Measurements from ENCODE around the gene PFKFB3.
"Not testable (repeated sequence)": the region's sequence is repeated elsewhere in the genome, so short reads cannot be mapped to it uniquely, and the experiment has no call there.

Gene PFKFB3

DNA sequence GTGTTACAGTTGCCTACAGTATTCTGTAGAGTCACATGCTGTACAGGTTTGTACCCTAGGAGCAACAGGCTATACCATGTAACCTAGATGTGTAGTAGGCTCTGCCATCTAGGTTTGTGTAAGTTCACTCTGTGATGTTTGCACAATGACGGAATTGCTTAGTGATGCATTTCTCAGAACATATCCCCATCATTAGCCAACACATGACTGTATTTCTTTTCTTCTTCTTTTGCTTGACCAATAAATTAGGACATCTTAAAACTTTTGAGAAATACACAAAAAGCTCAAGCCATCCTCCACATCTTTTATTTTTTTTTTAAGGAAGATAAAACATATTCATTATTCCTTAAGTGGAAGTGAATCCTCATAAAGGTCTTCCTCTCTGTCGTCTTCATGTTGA lies 5.4 kb upstream of the PFKFB3 start:
- DNase-seq: no peak
- in situ Hi-C loops (cut with HindIII; ENCODE audit: low pct_ligation_motif_present, low pct_unique_long_range_greater_than_20kb, low sequenced_read_pairs): no loop called here

DNA sequence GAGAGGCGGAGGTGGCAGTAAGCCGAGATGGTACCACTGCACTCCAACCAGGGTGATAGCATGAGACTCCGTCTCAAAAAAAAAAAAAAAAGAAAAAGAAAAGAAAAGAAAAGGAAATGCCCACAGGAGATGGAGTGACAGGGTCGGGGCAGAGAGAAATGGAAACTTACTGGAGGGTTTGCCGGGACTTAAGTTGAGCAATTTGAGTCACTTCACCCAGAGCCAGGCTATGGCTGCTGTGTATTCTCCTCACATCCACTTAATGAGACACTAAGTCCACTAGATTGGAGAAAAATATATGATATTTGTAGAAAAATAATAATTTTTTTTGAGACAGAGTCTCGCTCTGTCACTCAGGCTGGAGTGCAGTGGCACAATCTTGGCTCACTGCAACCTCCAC lies 4.6 kb upstream of the PFKFB3 start:
- DNase-seq: no peak
- in situ Hi-C loops (cut with HindIII; ENCODE audit: low pct_ligation_motif_present, low pct_unique_long_range_greater_than_20kb, low sequenced_read_pairs): no loop called here

DNA sequence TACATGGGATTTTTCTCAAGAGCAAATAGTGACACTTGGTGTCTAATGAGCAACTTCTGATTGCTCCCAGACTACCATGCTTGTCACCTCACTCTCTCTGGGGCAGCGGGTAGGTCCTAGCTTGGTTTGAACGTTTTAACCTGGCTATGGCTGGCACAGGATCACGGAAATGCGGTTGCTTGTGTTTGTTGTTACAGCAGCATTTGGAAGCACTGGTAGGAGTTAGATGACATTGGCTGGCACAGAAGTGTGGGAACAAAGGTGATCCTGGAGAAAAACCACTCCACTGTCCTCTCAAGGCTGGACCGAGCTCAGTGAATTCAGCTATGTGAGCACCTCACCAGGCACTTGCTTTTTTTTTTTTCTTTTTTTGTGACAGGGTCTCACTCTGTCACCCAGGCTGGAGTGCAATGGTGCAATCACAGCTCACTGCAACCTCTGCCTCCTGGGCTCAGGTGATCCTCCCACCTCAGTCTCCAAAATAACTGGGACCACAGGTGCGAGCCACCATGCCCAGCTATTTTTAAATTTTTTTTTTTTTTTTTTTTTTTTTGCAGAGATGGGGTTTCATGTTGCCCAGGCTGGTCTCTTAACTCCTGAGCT lies 3.5 kb upstream of the PFKFB3 start:
- in situ Hi-C loops (cut with HindIII; ENCODE audit: low pct_ligation_motif_present, low pct_unique_long_range_greater_than_20kb, low sequenced_read_pairs): no loop called here
- no peak for DNase-seq

DNA sequence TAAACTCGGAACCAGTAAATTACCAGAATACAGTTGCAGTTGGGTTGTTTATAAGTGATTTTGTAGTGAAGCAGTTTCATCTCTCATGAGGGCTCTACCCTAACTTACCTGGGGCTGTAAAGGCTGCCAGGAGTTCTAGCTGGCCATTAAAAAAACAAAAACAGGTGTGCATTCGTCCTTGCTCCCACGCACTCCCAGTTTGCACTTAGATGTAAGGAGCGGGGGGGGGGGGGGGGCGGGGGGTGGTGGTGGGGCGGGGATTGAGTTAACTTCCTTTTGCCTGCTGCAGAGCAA lies 2.3 kb upstream of the PFKFB3 start:
- no peak for DNase-seq
- in situ Hi-C loops (cut with HindIII; ENCODE audit: low pct_ligation_motif_present, low pct_unique_long_range_greater_than_20kb, low sequenced_read_pairs): no loop called here

DNA sequence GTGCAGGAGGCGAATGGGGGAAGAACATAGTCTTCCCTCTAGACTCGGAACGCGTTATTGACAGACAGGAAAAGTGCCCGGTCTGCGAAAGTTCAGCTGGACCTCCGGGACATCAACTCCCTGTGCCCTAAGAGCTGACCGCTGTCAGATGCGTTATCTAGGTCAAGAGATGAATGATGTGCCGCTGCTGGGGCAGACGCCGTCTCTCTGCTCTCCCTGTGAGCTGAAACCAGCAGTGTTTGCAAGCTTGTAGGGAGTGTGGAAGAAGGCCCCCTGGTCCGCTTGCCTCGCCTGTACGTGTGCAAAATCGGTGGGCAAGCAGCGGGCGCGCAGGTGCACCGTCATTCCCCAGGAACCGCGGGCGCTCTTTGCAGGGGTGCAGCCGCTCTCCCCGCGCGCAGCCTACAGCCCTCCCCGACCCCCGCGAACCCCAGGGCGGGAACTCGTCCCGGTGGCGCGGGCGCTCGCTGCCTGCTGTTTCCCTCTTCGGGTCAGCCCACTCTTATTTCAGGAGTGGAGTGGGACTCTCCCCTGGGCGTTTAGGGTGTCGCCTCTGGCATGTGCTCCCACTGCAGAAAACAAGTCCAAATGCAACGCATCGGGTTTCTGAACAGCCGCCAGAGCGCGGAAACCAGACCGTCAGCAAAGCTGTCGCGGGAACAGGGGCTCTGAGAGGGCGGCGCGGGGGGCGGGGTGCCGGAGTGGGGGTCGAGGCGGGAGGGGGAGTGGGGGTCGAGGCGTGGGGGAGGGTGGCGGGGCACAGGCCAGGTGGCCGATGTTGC lies 1.8 kb upstream of the PFKFB3 start:
- in situ Hi-C loops (cut with HindIII; ENCODE audit: low pct_ligation_motif_present, low pct_unique_long_range_greater_than_20kb, low sequenced_read_pairs): no loop called here
- DNase-seq: peak; percentile 22

DNA sequence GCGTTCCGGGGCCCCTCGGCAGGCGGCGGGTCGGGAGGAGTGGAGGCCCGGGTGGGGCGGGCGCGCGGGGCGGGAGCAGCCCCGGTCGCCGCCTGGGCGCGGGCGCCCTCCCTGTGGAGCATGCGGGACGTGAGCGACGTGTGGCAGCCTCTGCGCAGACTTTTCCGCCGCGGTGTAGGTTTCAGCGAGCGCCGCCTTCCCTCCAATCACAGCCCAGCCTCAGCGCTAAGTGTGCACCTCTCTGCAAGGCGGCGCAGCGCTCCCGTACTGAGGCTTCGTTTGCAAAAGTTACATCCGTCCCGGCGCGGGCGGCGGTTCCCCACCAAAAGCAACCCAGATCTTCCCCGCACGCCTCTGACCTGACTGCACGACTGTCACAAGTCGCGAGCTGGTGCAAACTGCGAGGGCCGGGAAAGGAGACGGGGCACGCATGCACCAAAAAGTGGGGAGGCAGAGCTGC lies 1.2 kb upstream of the PFKFB3 start:
- DNase-seq: peak; percentile 60
- in situ Hi-C loops (cut with HindIII; ENCODE audit: low pct_ligation_motif_present, low pct_unique_long_range_greater_than_20kb, low sequenced_read_pairs): no loop called here

DNA sequence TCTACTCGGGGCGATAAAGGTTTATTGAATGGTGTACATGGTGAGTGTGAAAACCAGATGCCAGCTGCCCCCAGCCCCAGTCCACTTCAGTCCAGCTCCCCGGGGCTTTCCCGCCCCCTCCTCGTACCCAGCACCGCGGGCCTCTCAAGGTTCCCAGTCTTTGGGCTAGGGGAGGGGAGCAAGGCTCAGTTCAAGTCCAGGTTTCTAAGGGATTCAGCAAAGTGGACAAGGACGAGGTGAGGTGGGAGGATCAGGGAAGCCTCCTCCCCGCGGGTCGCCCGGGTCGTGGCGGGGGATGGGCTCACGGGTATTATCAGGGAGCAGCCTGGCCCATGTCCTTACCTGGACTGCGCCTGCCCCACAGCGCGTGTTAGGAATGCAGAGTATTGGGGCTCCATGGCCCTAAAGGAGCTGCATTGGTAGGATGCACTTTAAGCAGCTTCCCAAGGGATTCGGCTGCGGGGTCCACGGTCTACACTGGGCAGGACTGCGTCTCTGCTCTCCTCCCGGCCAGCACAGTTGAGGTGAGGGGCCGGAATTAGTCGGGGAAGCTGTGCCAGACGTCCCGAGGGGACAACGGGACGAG lies 541 bp upstream of the PFKFB3 start:
- in situ Hi-C loops (cut with HindIII; ENCODE audit: low pct_ligation_motif_present, low pct_unique_long_range_greater_than_20kb, low sequenced_read_pairs): no loop called here
- no peak for DNase-seq

DNA sequence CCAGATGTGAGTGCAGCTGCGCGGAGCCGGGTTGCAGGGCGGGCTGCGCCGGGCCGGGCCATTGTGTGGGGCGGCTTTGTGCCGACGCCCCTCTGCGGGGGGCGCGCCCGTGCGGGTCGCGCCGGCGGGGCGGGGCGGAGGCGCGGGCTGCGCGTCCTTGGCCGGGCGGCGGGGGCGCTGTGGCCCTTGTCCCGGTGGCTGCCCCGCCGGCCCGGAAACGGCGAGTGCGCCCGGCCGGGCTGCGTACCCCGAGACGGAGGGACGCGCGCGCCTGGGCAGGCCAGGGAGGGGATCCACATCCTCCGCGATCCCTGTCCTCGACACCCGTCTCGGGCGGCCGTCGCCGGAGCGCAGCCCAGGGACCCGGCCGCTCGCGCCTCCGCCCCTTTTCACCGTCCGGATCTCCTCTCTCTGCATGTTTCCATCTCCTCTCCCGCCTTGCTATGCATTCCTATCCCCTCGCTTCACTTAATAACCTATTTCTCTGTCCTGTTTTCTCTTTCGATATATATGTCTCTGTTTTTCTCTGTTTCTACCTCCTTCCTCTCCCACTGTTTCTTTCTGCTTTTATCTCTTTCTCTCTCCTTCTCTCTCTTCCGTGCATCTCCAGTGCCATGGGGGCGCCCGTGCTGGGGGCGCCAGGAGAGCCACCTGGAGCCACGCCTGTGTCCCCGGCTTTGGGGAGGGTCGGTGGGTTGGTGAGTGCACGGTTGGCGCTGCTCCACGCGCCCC lies 765 bp downstream of the PFKFB3 start:
- in situ Hi-C loops (cut with HindIII; ENCODE audit: low pct_ligation_motif_present, low pct_unique_long_range_greater_than_20kb, low sequenced_read_pairs): no loop called here
- peak; percentile 53 for DNase-seq

DNA sequence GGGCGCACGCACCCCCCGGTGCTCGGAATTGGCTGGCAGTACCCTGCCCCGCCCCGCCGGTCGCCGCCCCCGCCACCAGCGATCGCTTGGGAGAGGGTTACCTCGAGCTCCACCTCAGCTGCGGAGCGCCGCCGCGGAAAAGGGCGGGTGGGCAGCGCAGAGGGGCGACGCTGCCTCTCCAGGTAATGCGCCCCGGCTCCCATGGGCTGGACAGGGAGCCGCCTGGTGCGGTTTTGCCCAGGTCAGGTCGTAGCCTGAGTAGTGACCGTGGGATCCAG lies 1.3 kb downstream of the PFKFB3 start:
- in situ Hi-C loops (cut with HindIII; ENCODE audit: low pct_ligation_motif_present, low pct_unique_long_range_greater_than_20kb, low sequenced_read_pairs): no loop called here
- peak; percentile 24 for DNase-seq

DNA sequence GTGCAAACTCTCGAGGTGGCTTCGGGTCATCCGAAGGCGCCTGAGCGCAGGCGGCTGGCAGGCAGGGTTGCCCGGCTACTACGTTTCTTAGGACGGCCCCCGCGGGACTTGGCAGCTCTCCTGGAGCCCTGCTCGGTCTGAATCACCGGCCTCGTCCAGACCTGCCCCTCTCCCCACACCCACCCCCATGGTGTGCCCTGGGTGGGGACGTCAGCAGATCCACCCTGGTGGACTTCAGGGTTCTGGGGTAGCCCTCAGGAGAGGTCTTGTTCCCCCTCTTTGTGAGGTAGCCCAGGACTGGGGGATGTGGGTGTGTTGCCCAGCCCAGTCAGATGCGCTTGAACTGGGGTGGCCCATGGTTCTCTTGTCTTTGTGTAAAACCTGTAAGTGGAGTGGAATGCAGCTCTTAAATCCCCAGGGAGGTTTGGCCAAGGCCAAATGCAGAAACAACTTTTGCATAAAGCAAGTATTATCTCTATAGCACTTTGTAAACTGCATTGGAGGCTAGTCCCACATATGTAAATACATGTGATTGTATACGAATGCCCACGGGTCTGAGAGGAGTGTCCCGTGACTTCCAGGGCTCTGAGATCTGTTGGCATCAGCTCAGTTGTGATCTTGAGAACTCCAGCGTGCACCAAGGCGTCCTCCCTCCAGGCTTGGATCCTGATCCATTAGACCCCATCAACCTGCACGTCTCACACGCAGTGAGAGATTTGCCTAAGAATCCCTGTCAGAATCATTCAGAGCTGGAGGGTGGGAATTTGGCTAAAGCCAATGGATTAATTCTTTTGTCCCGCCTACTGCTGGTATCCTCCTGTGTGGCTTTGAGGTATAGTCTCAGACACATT lies 1.8 kb downstream of the PFKFB3 start:
- peak; percentile 53 for DNase-seq
- in situ Hi-C loops (cut with HindIII; ENCODE audit: low pct_ligation_motif_present, low pct_unique_long_range_greater_than_20kb, low sequenced_read_pairs): no loop called here

DNA sequence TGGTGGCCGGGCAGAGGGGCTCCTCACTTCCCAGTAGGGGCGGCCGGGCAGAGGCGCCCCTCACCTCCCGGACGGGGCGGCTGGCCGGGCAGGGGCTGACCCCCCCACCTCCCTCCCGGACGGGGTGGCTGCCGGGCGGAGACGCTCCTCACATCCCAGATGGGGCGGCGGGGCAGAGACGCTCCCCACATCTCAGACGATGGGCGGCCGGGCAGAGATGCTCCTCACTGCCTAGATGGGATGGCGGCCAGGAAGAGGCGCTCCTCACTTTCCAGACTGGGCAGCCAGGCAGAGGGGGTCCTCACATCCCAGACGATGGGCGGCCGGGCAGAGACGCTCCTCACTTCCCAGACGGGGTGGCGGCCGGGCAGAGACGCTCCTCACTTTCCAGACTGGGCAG lies 3.8 kb downstream of the PFKFB3 start:
- DNase-seq; in situ Hi-C loops (cut with HindIII; ENCODE audit: low pct_ligation_motif_present, low pct_unique_long_range_greater_than_20kb, low sequenced_read_pairs): not testable (repeated sequence)

DNA sequence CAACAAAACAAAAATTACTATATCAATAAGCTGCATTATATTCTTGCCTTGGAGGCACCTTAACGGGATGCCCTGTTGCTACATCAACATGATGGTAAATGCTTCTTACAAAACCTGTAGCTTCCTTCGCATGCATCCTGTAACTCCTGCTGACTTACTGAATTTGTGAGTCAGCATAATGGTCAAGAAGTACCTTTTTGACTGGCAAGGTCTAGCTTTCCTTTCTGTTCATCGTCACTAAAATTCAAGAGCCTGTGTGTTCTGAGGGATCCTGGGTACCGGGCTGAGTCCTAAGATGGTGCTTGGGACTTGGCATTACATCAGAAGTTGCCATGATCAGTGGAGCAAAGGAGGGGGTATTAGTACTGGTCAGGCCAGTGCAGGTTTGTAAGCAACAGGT lies 4.9 kb downstream of the PFKFB3 start:
- DNase-seq: no peak
- in situ Hi-C loops (cut with HindIII; ENCODE audit: low pct_ligation_motif_present, low pct_unique_long_range_greater_than_20kb, low sequenced_read_pairs): no loop called here

DNA sequence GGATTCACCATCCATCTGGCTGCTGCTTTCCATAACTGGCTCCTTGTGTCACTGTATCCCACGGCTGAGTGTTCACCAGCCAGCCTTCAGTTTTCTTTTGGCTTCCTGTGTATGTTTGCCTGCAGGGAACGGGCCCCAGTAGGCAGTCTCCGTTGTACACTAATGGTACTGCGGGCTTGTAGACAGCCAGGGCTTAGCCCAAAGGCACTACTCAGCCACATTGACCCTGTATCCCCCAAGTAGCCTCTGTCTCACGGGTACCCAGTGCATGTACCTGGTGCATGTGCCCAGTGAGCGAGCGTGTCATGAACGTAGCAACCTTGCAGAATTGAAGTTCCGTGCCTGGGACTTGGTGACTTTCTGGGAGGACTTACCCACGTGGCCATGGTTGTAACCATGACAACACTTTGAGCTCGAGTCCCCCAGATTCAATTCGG lies 6.1 kb downstream of the PFKFB3 start:
- in situ Hi-C loops (cut with HindIII; ENCODE audit: low pct_ligation_motif_present, low pct_unique_long_range_greater_than_20kb, low sequenced_read_pairs): no loop called here
- DNase-seq: no peak

DNA sequence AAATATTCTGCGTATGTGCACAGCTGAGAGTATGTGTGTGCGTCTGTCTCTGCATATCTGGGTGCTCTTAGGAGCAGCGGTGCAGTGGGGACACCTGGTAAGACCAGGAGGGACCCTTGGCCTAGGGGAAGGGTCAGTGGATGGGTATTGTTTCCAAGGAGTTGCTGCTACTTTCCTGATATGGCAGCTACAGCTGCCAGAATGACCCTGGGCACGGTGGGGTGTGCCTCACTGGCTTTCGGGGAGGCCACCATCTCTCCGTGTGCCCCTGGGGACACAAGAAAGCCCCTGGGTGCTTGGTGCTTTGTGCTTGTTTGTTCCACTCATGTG lies 8.6 kb downstream of the PFKFB3 start:
- no peak for DNase-seq
- in situ Hi-C loops (cut with HindIII; ENCODE audit: low pct_ligation_motif_present, low pct_unique_long_range_greater_than_20kb, low sequenced_read_pairs): no loop called here

DNA sequence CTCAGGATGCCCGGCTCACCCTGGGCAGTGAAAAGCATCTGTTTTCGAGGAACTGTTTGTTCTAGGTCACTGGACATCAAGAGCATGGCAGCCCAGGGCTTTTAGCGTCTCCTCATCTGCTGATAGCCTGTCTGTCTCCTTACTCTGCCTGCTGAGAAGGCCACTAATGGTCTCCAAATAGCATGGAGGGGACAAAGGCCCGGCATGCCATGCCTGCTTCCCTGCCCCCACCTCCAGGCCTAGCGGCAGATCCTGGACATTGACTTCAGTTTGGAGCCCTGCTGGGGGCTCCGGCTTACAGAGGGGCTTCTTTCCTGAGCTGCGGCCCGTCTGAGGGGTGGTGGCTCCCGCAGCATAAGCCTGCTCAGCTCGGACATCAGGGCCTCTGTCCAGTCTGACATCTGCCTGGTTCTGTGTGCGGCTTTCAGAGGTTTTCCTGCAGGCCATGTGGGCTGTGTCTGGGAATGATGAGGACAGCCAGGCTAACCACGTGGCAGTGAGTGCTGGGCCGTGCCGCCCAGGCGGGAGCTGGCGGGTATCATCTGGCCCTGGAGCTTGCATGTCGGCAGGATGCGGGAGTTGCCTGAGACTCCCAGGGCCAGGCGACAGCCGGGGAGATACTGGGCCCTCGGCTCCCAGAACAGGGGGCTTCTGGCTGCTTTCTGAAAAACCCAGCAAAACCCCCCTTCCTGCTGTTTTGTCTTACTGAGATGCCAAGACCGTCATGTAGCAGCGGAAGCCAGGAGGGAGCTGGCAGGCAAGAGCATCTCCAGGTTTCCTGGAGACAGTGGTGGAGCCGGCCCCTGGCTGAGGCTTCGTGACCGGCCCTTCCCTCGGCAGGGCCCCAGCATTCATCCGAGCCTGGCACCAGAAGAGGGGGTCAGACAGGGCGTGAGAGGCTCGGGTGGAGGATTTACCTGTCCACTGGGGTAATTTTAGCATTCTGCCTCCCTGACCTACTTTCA lies 9.2 kb downstream of the PFKFB3 start:
- in situ Hi-C loops (cut with HindIII; ENCODE audit: low pct_ligation_motif_present, low pct_unique_long_range_greater_than_20kb, low sequenced_read_pairs): no loop called here
- no peak for DNase-seq

DNA sequence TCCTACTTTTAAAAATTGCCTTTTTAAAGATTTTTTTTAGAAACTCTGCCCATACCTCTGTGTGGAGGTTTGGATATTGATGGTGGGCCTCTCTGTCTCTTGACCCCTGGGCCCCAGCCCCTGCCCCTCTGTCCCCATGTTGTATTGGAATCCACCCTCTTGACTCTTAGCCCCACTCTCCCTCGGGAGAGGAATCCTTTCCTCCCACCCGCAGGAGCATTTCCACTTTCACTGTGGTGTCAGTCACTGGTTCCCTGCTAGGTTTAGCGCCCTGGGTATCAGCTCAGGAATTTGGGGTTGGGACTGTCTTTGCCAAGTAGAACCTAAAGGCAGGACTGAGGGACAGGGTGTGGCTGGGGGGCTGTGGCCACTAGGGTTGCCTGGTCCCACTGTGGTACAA lies 10.1 kb downstream of the PFKFB3 start:
- in situ Hi-C loops (cut with HindIII; ENCODE audit: low pct_ligation_motif_present, low pct_unique_long_range_greater_than_20kb, low sequenced_read_pairs): no loop called here

DNA sequence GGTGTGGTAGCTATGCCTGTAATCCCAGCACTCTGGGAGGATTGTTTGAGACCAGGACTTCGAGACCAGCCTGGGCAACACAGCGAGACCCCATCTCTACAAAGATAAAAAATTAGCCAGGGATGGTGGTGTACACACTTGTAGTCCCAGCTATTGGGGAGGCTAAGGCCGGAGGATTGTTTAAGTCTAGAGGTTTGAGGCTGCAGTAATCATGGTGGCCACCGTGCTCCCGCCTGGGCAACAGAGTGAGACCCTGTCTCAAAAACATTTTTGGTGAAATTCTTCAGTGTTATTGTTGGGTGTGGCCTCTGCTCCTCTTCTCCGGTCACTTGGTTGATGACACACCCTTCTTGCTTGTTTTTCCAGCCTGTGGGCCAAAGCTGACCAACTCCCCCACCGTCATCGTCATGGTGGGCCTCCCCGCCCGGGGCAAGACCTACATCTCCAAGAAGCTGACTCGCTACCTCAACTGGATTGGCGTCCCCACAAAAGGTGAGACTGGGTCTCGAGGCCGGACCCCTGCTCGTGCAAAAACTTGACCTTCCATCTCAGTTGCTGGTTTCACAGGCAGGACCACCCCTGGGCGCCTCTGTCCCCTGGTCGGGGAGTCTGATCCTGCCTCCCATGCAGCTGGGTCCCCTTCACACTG lies 10.6 kb downstream of the PFKFB3 start:
- DNase-seq: no peak

More for the DNA sequence above, 10.1 kb downstream of the PFKFB3 start:
- DNase-seq: no peak

More for the DNA sequence above, 10.6 kb downstream of the PFKFB3 start:
- in situ Hi-C loops (cut with HindIII; ENCODE audit: low pct_ligation_motif_present, low pct_unique_long_range_greater_than_20kb, low sequenced_read_pairs): no loop called here
